SK-N-SH (cell line): ENCODE data around the gene CADM1. TPM values are rescaled to one million over a fixed set of nuclear protein-coding genes. Genes with fewer than 3 reads are reported as not detected.

Source experiments
- CTCF ChIA-PET: fragments of 300-600, 350-600 bp; formaldehyde crosslinking; extraction: SDS; loops from one replicate; lab custom pipeline; 2021; lab: Yijun Ruan, JAX
- POLR2A ChIA-PET: fragments of 350-600 bp; sonication (Branson Sonifier 250); formaldehyde crosslinking; extraction: SDS; loops from one replicate; lab custom pipeline; 2020; ENCODE audit warnings: antibody characterized with exemption, inconsistent platforms; lab: Yijun Ruan, JAX
- DNase-seq: peaks from one replicate; pipeline ENCODE4 v3.0.0; 2012
- H2AFZ ChIP-seq: fragments of 200-600 bp; sonication (generic); 2 replicates; pipeline ENCODE4 v1.8.1; 2016; ENCODE audit warnings: antibody characterized with exemption, mild to moderate bottlenecking, low read depth
- H3F3A ChIP-seq: fragments of 200-600 bp; sonication (generic); replicated peaks from 2 replicates; pipeline ENCODE3; 2016; ENCODE audit warnings: antibody characterized with exemption, mild to moderate bottlenecking; ENCODE audit not compliant: insufficient read depth
- H3K27ac ChIP-seq, 2 experiments: fragments of 200-500 bp in 1 of 2; fragments of 200-600 bp in 1 of 2; sonication (Bioruptor generic) in 1 of 2; sonication (generic), shearing (Covaris generic) in 1 of 2; 2 replicates each; pipeline versions ENCODE4 v1.5.1 to v1.6.1; 2014 to 2016; ENCODE audit warnings: low read depth in 2 of 2, inconsistent platforms in 1 of 2, low read length in 1 of 2, mild to moderate bottlenecking in 1 of 2, mixed read lengths in 1 of 2
- H3K27me3 ChIP-seq: fragments of 200-600 bp; sonication (generic), shearing (Covaris generic); 2 replicates; pipeline ENCODE4 v1.6.1; 2016; ENCODE audit warnings: mixed run types; ENCODE audit not compliant: insufficient read depth
- H3K36me3 ChIP-seq, 2 experiments: fragments of 200-500 bp in 1 of 2; fragments of 200-600 bp in 1 of 2; sonication (Bioruptor generic) in 1 of 2; sonication (generic) in 1 of 2; replicated peaks in 1 of 2; 2 replicates each; pipeline versions ENCODE3 to v1.5.1; 2014 to 2016; ENCODE audit warnings: low read length in 1 of 2, mild to moderate bottlenecking in 1 of 2; ENCODE audit not compliant: insufficient read depth in 2 of 2, control insufficient read depth in 1 of 2
- H3K4me1 ChIP-seq, 2 experiments: fragments of 200-500 bp in 1 of 2; fragments of 200-600 bp in 1 of 2; sonication (Bioruptor generic) in 1 of 2; sonication (generic), shearing (Covaris generic) in 1 of 2; 2 replicates each; pipeline versions ENCODE4 v1.5.1 to v1.6.1; 2014 to 2016; ENCODE audit warnings: low read depth in 1 of 2, low read length in 1 of 2, mixed run types in 1 of 2; ENCODE audit not compliant: insufficient read depth in 2 of 2, control insufficient read depth in 1 of 2
- H3K4me2 ChIP-seq: fragments of 200-600 bp; sonication (generic), shearing (Covaris generic); 2 replicates; pipeline ENCODE4 v1.6.1; 2017; ENCODE audit warnings: mixed run types
- H3K4me3 ChIP-seq, 2 experiments: fragments of 200-500 bp in 1 of 2; fragments of 200-600 bp in 1 of 2; sonication (Bioruptor generic) in 1 of 2; sonication (generic), shearing (Covaris generic) in 1 of 2; 2 replicates each; pipeline versions ENCODE4 v1.5.1 to v1.8.1; 2014 to 2016; ENCODE audit warnings: low read depth in 2 of 2, inconsistent platforms in 1 of 2, low read length in 1 of 2, mild to moderate bottlenecking in 1 of 2, mixed read lengths in 1 of 2, moderate library complexity in 1 of 2
- H3K79me2 ChIP-seq: fragments of 200-600 bp; sonication (generic); 2 replicates; pipeline ENCODE4 v1.8.1; 2017; ENCODE audit warnings: mild to moderate bottlenecking; ENCODE audit not compliant: insufficient read depth
- H3K9ac ChIP-seq: fragments of 200-600 bp; sonication (generic); 2 replicates; pipeline ENCODE4 v1.6.1; 2017; ENCODE audit warnings: mixed run types
- H3K9me2 ChIP-seq: fragments of 200-600 bp; sonication (generic); 2 replicates; pipeline ENCODE4 v1.6.1; 2017; ENCODE audit warnings: mixed run types
- H3K9me3 ChIP-seq: fragments of 200-600 bp; sonication (generic); 2 replicates; pipeline ENCODE4 v1.6.1; 2017; ENCODE audit warnings: mixed run types, mild to moderate bottlenecking, moderate library complexity
- H4K20me1 ChIP-seq: fragments of 200-600 bp; sonication (generic); 2 replicates; pipeline ENCODE4 v1.6.1; 2017; ENCODE audit warnings: mild to moderate bottlenecking, mixed run types; ENCODE audit not compliant: insufficient read depth
- EP300 ChIP-seq, 2 experiments: IDR thresholded peaks; 2 replicates each; pipeline versions ENCODE4 v1.4.0 to v1.6.1; 2012; ENCODE audit warnings: borderline replicate concordance in 1 of 2, low read depth in 1 of 2, low read length in 1 of 2
- FOSL2 ChIP-seq: IDR thresholded peaks from 2 replicates; pipeline ENCODE4 v1.4.0; 2012; ENCODE audit warnings: low read depth, mild to moderate bottlenecking, moderate library complexity, borderline replicate concordance
- FOXJ3 ChIP-seq: sonication (generic); formaldehyde crosslinking; IDR thresholded peaks from 2 replicates; pipeline ENCODE4 v1.5.1; 2020; ENCODE audit warnings: mild to moderate bottlenecking, missing genetic modification reagents
- GABPA ChIP-seq: IDR thresholded peaks from 2 replicates; pipeline ENCODE4 v1.4.0; 2012; ENCODE audit warnings: low read depth, mild to moderate bottlenecking
- GATA2 ChIP-seq: sonication (generic); formaldehyde crosslinking; IDR thresholded peaks from 2 replicates; pipeline ENCODE4 v1.5.0; 2020; ENCODE audit warnings: mild to moderate bottlenecking, missing genetic modification reagents
- IRF3 ChIP-seq: fragments of 150-350 bp; IDR thresholded peaks from 2 replicates; pipeline ENCODE4 v1.6.1; 2016; ENCODE audit warnings: mild to moderate bottlenecking, low read depth, low read length
- MEF2A ChIP-seq: IDR thresholded peaks from 2 replicates; pipeline ENCODE4 v1.4.0; 2012; ENCODE audit warnings: low read depth, borderline replicate concordance
- NFIC ChIP-seq: IDR thresholded peaks from 2 replicates; pipeline ENCODE4 v1.4.0; 2012; ENCODE audit warnings: borderline replicate concordance
- POLR2AphosphoS5 ChIP-seq: IDR thresholded peaks from 2 replicates; pipeline ENCODE4 v1.6.1; 2012; ENCODE audit warnings: low read depth, low read length
- RAD21 ChIP-seq: IDR thresholded peaks from 2 replicates; pipeline ENCODE4 v1.6.1; 2012; ENCODE audit warnings: mild to moderate bottlenecking, low read length
- RCOR1 ChIP-seq: fragments of 150-350 bp; IDR thresholded peaks from 2 replicates; pipeline ENCODE4 v1.6.1; 2017; ENCODE audit warnings: antibody characterized with exemption, low read length
- RFX5 ChIP-seq: IDR thresholded peaks from 2 replicates; pipeline ENCODE4 v1.6.1; 2012; ENCODE audit warnings: mild to moderate bottlenecking, improper control_type of control experiment, low read length
- TEAD4 ChIP-seq: IDR thresholded peaks from 2 replicates; pipeline ENCODE4 v1.4.0; 2012; ENCODE audit warnings: mild to moderate bottlenecking, borderline replicate concordance; ENCODE audit not compliant: insufficient read depth
- polyA plus RNA-seq, 3 experiments: library from polyadenylated mRNA; depleted of rRNA; stranded (reverse); fragments of >200 nt; gene quantifications; 2 replicates each; pipeline ENCODE4 v1.2.3, GENCODE V29; 2012
- TF ChIP-seq, protein P1 (sequence below): IDR thresholded peaks from 2 replicates; pipeline ENCODE4; 2012
- TF ChIP-seq, protein P2 (sequence below): fragments of 150-350 bp; IDR thresholded peaks from 2 replicates; pipeline ENCODE4 v1.6.1; 2017; ENCODE audit warnings: antibody characterized with exemption, low read length, low read depth, borderline replicate concordance
- TF ChIP-seq, protein P3 (sequence below): IDR thresholded peaks from 2 replicates; pipeline ENCODE4 v1.4.0; 2012; ENCODE audit warnings: low read depth, borderline replicate concordance
- TF ChIP-seq, protein P4 (sequence below): IDR thresholded peaks from 2 replicates; pipeline ENCODE4 v1.6.1; 2012; ENCODE audit warnings: mild to moderate bottlenecking, low read depth, low read length, moderate library complexity

CADM1 gene
- polyA plus RNA-seq, 1 of the 3 experiments (the other 2 are of a cell fraction) = 7.9 TPM

- no peaks in the 10 kb centered on the region for H4K20me1 ChIP-seq
- 0 out of 2 replicates have a peak, but pooled peaks cover 3% of the 10 kb centered on the region for H3K9me2 ChIP-seq
- H3K9me3 ChIP-seq = no peaks in the 10 kb centered on the region
- no peak overlapping the region for H2AFZ ChIP-seq
- no peak overlapping the region for H3K9ac ChIP-seq
- no peaks in the 10 kb centered on the region for H3K79me2 ChIP-seq
- H3K4me1 ChIP-seq = peaks cover 0 to 45% of the 10 kb centered on the region in 2 experiments; a peak in 2 of 4 replicates
- H3K4me2 ChIP-seq = no peak overlapping the region
- H3K27me3 ChIP-seq = no peaks in the 10 kb centered on the region
- POLR2A ChIA-PET = no interaction called here
- no peaks in the 10 kb centered on the region for H3F3A ChIP-seq
- no peak overlapping the region for H3K27ac ChIP-seq
- CTCF ChIA-PET = interaction anchor here (1.3 kb wide), 1 partner anchor 497 kb away, joined by 3 read pairs; no protein-coding TSS in a partner anchor
- no peak for DNase-seq
- no peaks in the 10 kb centered on the region for H3K36me3 ChIP-seq
- no peak overlapping the region for H3K4me3 ChIP-seq
- TF ChIP-seq NFIC (no peak), GATA2 (CRISPR knock-in tag) (no peak), RAD21 (no peak), GABPA (no peak), FOSL2 (no peak), TEAD4 (no peak), RFX5 (no peak), RCOR1 (no peak), EP300 (IDR thresholded peaks at IDR 0.05; ENCODE audit: borderline replicate concordance in 1 of 2, low read depth in 1 of 2, low read length in 1 of 2) (no peak), IRF3 (no peak), POLR2AphosphoS5 (no peak), MEF2A (no peak), FOXJ3 (no peak)
- TF ChIP-seq, protein P1, sequence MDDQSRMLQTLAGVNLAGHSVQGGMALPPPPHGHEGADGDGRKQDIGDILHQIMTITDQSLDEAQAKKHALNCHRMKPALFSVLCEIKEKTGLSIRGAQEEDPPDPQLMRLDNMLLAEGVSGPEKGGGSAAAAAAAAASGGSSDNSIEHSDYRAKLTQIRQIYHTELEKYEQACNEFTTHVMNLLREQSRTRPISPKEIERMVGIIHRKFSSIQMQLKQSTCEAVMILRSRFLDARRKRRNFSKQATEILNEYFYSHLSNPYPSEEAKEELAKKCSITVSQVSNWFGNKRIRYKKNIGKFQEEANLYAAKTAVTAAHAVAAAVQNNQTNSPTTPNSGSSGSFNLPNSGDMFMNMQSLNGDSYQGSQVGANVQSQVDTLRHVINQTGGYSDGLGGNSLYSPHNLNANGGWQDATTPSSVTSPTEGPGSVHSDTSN = no peak
- TF ChIP-seq, protein P2, sequence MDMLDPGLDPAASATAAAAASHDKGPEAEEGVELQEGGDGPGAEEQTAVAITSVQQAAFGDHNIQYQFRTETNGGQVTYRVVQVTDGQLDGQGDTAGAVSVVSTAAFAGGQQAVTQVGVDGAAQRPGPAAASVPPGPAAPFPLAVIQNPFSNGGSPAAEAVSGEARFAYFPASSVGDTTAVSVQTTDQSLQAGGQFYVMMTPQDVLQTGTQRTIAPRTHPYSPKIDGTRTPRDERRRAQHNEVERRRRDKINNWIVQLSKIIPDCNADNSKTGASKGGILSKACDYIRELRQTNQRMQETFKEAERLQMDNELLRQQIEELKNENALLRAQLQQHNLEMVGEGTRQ = no peak
- TF ChIP-seq, protein P3, sequence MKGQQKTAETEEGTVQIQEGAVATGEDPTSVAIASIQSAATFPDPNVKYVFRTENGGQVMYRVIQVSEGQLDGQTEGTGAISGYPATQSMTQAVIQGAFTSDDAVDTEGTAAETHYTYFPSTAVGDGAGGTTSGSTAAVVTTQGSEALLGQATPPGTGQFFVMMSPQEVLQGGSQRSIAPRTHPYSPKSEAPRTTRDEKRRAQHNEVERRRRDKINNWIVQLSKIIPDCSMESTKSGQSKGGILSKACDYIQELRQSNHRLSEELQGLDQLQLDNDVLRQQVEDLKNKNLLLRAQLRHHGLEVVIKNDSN = no peak
- TF ChIP-seq, protein P4, sequence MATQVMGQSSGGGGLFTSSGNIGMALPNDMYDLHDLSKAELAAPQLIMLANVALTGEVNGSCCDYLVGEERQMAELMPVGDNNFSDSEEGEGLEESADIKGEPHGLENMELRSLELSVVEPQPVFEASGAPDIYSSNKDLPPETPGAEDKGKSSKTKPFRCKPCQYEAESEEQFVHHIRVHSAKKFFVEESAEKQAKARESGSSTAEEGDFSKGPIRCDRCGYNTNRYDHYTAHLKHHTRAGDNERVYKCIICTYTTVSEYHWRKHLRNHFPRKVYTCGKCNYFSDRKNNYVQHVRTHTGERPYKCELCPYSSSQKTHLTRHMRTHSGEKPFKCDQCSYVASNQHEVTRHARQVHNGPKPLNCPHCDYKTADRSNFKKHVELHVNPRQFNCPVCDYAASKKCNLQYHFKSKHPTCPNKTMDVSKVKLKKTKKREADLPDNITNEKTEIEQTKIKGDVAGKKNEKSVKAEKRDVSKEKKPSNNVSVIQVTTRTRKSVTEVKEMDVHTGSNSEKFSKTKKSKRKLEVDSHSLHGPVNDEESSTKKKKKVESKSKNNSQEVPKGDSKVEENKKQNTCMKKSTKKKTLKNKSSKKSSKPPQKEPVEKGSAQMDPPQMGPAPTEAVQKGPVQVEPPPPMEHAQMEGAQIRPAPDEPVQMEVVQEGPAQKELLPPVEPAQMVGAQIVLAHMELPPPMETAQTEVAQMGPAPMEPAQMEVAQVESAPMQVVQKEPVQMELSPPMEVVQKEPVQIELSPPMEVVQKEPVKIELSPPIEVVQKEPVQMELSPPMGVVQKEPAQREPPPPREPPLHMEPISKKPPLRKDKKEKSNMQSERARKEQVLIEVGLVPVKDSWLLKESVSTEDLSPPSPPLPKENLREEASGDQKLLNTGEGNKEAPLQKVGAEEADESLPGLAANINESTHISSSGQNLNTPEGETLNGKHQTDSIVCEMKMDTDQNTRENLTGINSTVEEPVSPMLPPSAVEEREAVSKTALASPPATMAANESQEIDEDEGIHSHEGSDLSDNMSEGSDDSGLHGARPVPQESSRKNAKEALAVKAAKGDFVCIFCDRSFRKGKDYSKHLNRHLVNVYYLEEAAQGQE = no peak
Observed at GRCh38 chr11:115271643-115272042, 232.6 kb downstream of the CADM1 start.
